IgD-negative memory B cell (primary cell): ENCODE measurements around the gene MXD1. TPM values are rescaled to one million over a fixed set of nuclear protein-coding genes. Genes with fewer than 3 reads are reported as not detected.

Experiments
- H3K27ac Mint-ChIP-seq, 3 donors: one replicate each; pipeline ENCODE4 v1.8.0; 2020 to 2022; ENCODE audit warnings: mild to moderate bottlenecking in 3 of 3, mixed read lengths in 3 of 3, moderate library complexity in 1 of 3
- H3K27me3 Mint-ChIP-seq: one replicate; pipeline ENCODE4 v1.8.0; 2021; ENCODE audit warnings: mixed read lengths
- H3K36me3 Mint-ChIP-seq: one replicate; pipeline ENCODE4 v1.8.0; 2020; ENCODE audit warnings: mild to moderate bottlenecking, mixed read lengths
- H3K4me1 Mint-ChIP-seq, 3 donors: one replicate each; pipeline ENCODE4 v1.8.0; 2020 to 2022; ENCODE audit warnings: mixed read lengths in 3 of 3, mild to moderate bottlenecking in 1 of 3
- H3K4me3 Mint-ChIP-seq, 4 donors: one replicate each; pipeline ENCODE4 v1.8.0; 2020 to 2022; ENCODE audit warnings: mild to moderate bottlenecking in 4 of 4, mixed read lengths in 4 of 4, moderate library complexity in 3 of 4
- H3K9me3 Mint-ChIP-seq, 3 donors: one replicate each; pipeline ENCODE4 v1.8.0; 2020 to 2021; ENCODE audit warnings: mixed read lengths in 3 of 3, mild to moderate bottlenecking in 1 of 3
- polyA plus RNA-seq: library from polyadenylated mRNA; unstranded; fragments of 300-500 nt; fragmentation: Illumina TruSeq; gene quantifications from one replicate; pipeline ENCODE4 v1.2.3, GENCODE V29; 2021

Gene MXD1
- polyA plus RNA-seq, 1 donor from 2014 or later, result 6.8 TPM

GRCh38 chr2:69969991-69970390, 55.1 kb downstream of the MXD1 start:
- peak overlapping the region in 1 of 3 donors; percentile 85 for H3K27ac Mint-ChIP-seq
- H3K9me3 Mint-ChIP-seq, result no peaks in the 10 kb centered on the region
- peaks cover 2% of the 10 kb centered on the region for H3K36me3 Mint-ChIP-seq
- no peaks in the 10 kb centered on the region for H3K4me1 Mint-ChIP-seq
- H3K4me3 Mint-ChIP-seq, result no peak overlapping the region
- no peaks in the 10 kb centered on the region for H3K27me3 Mint-ChIP-seq

- H3K4me3 Mint-ChIP-seq, result peak overlapping the region in 1 of 4 donors; percentile 18
- H3K36me3 Mint-ChIP-seq, result peaks cover 2% of the 10 kb centered on the region
- H3K27me3 Mint-ChIP-seq, result no peaks in the 10 kb centered on the region
- no peaks in the 10 kb centered on the region for H3K9me3 Mint-ChIP-seq
- H3K27ac Mint-ChIP-seq, result no peak overlapping the region
- no peaks in the 10 kb centered on the region for H3K4me1 Mint-ChIP-seq
These were observed 57.9 kb downstream of the MXD1 start for GRCh38 chr2:69972822-69973221.

GRCh38 chr2:69973335-69973735, 58.4 kb downstream of the MXD1 start:
- no peaks in the 10 kb centered on the region for H3K27me3 Mint-ChIP-seq
- no peaks in the 10 kb centered on the region for H3K4me1 Mint-ChIP-seq
- no peaks in the 10 kb centered on the region for H3K9me3 Mint-ChIP-seq
- no peak overlapping the region for H3K4me3 Mint-ChIP-seq
- H3K27ac Mint-ChIP-seq, result no peak overlapping the region
- peaks cover 2% of the 10 kb centered on the region for H3K36me3 Mint-ChIP-seq

GRCh38 chr2:69975136-69975852, 60.4 kb downstream of the MXD1 start:
- Mint-ChIP-seq H3K27ac (no peak overlapping the region), H3K9me3 (no peaks in the 10 kb centered on the region), H3K4me3 (no peak overlapping the region), H3K4me1 (no peaks in the 10 kb centered on the region), H3K36me3 (peaks cover 2% of the 10 kb centered on the region), H3K27me3 (no peaks in the 10 kb centered on the region)

GRCh38 chr2:69975853-69976462, 61.0 kb downstream of the MXD1 start:
- Mint-ChIP-seq H3K4me3 (no peak overlapping the region), H3K4me1 (no peaks in the 10 kb centered on the region), H3K36me3 (peaks cover 2% of the 10 kb centered on the region), H3K27ac (peak overlapping the region in 1 of 3 donors; percentile 77), H3K27me3 (no peaks in the 10 kb centered on the region), H3K9me3 (no peaks in the 10 kb centered on the region)

GRCh38 chr2:69977186-69977585, 62.3 kb downstream of the MXD1 start:
- no peaks in the 10 kb centered on the region for H3K4me1 Mint-ChIP-seq
- no peak overlapping the region for H3K4me3 Mint-ChIP-seq
- H3K9me3 Mint-ChIP-seq, result no peaks in the 10 kb centered on the region
- no peak overlapping the region for H3K27ac Mint-ChIP-seq
- H3K27me3 Mint-ChIP-seq, result no peaks in the 10 kb centered on the region
- peaks cover 2% of the 10 kb centered on the region for H3K36me3 Mint-ChIP-seq

- Mint-ChIP-seq H3K27ac (peak overlapping the region in 1 of 3 donors; percentile 53), H3K36me3 (no peaks in the 10 kb centered on the region), H3K27me3 (no peaks in the 10 kb centered on the region), H3K4me3 (no peak overlapping the region), H3K4me1 (no peaks in the 10 kb centered on the region), H3K9me3 (no peaks in the 10 kb centered on the region)
These were observed 63.1 kb downstream of the MXD1 start for GRCh38 chr2:69977906-69978482.

GRCh38 chr2:69979902-69980807, 65.2 kb downstream of the MXD1 start:
- no peaks in the 10 kb centered on the region for H3K4me1 Mint-ChIP-seq
- H3K36me3 Mint-ChIP-seq, result peaks cover 5% of the 10 kb centered on the region
- H3K27ac Mint-ChIP-seq, result no peak overlapping the region
- H3K4me3 Mint-ChIP-seq, result no peak overlapping the region
- peaks cover 1% of the 10 kb centered on the region for H3K27me3 Mint-ChIP-seq
- no peaks in the 10 kb centered on the region for H3K9me3 Mint-ChIP-seq

- no peaks in the 10 kb centered on the region for H3K4me1 Mint-ChIP-seq
- no peak overlapping the region for H3K27ac Mint-ChIP-seq
- H3K36me3 Mint-ChIP-seq, result peaks cover 5% of the 10 kb centered on the region
- H3K9me3 Mint-ChIP-seq, result no peaks in the 10 kb centered on the region
- peaks cover 2% of the 10 kb centered on the region for H3K27me3 Mint-ChIP-seq
- H3K4me3 Mint-ChIP-seq, result no peak overlapping the region
These were observed 68.6 kb downstream of the MXD1 start for GRCh38 chr2:69983392-69983966.

- Mint-ChIP-seq H3K4me1 (no peaks in the 10 kb centered on the region), H3K36me3 (peaks cover 5% of the 10 kb centered on the region), H3K27me3 (peaks cover 2% of the 10 kb centered on the region), H3K4me3 (no peak overlapping the region), H3K9me3 (no peaks in the 10 kb centered on the region), H3K27ac (no peak overlapping the region)
These were observed 70.3 kb downstream of the MXD1 start for GRCh38 chr2:69985216-69985615.

GRCh38 chr2:69985688-69986087, 70.8 kb downstream of the MXD1 start:
- H3K4me3 Mint-ChIP-seq, result no peak overlapping the region
- no peak overlapping the region for H3K27ac Mint-ChIP-seq
- no peaks in the 10 kb centered on the region for H3K4me1 Mint-ChIP-seq
- H3K9me3 Mint-ChIP-seq, result no peaks in the 10 kb centered on the region
- H3K27me3 Mint-ChIP-seq, result peaks cover 2% of the 10 kb centered on the region
- H3K36me3 Mint-ChIP-seq, result peaks cover 7% of the 10 kb centered on the region

- H3K9me3 Mint-ChIP-seq, result no peaks in the 10 kb centered on the region
- H3K36me3 Mint-ChIP-seq, result peaks cover 12% of the 10 kb centered on the region
- H3K27ac Mint-ChIP-seq, result no peak overlapping the region
- H3K27me3 Mint-ChIP-seq, result peaks cover 2% of the 10 kb centered on the region
- H3K4me1 Mint-ChIP-seq, result no peaks in the 10 kb centered on the region
- no peak overlapping the region for H3K4me3 Mint-ChIP-seq
These were observed 71.8 kb downstream of the MXD1 start for GRCh38 chr2:69986691-69987090.

GRCh38 chr2:69988086-69988635, 73.3 kb downstream of the MXD1 start:
- Mint-ChIP-seq H3K27me3 (peaks cover 2% of the 10 kb centered on the region), H3K27ac (no peak overlapping the region), H3K36me3 (peaks cover 14% of the 10 kb centered on the region)

GRCh38 chr2:69989009-69989408, 74.1 kb downstream of the MXD1 start:
- Mint-ChIP-seq H3K4me3 (no peak overlapping the region), H3K9me3 (no peaks in the 10 kb centered on the region), H3K4me1 (no peaks in the 10 kb centered on the region), H3K36me3 (peaks cover 11% of the 10 kb centered on the region), H3K27me3 (peaks cover 3% of the 10 kb centered on the region), H3K27ac (no peak overlapping the region)

More at GRCh38 chr2:69988086-69988635, 73.3 kb downstream of the MXD1 start:
- H3K9me3 Mint-ChIP-seq, result no peaks in the 10 kb centered on the region
- H3K4me1 Mint-ChIP-seq, result no peaks in the 10 kb centered on the region
- no peak overlapping the region for H3K4me3 Mint-ChIP-seq
